Activated T-cell treated with anti-CD3 and anti-CD28 coated beads, Interleukin-2, amount 50 U/mL, for 24 hours (primary cell): ENCODE data around the gene PON1.

Experiments
- DNase-seq: peaks from one replicate; pipeline ENCODE4 v3.0.0-alpha.2; 2020
- H3K27ac Mint-ChIP-seq: 2 replicates; pipeline ENCODE4 v1.8.0; 2020; ENCODE audit warnings: mild to moderate bottlenecking, mixed read lengths
- H3K27me3 Mint-ChIP-seq: 2 replicates; pipeline ENCODE4 v1.8.0; 2020; ENCODE audit warnings: mixed read lengths
- H3K36me3 Mint-ChIP-seq: 2 replicates; pipeline ENCODE4 v1.8.0; 2020; ENCODE audit warnings: low read depth, mixed read lengths
- H3K4me1 Mint-ChIP-seq: 2 replicates; pipeline ENCODE4 v1.8.0; 2020; ENCODE audit warnings: low read depth, mixed read lengths
- H3K4me3 Mint-ChIP-seq: 2 replicates; pipeline ENCODE4 v1.8.0; 2020; ENCODE audit warnings: mild to moderate bottlenecking, moderate library complexity, mixed read lengths
- H3K9me3 Mint-ChIP-seq: 2 replicates; pipeline ENCODE4 v1.8.0; 2020; ENCODE audit warnings: mixed read lengths

The PON1 gene

DNA sequence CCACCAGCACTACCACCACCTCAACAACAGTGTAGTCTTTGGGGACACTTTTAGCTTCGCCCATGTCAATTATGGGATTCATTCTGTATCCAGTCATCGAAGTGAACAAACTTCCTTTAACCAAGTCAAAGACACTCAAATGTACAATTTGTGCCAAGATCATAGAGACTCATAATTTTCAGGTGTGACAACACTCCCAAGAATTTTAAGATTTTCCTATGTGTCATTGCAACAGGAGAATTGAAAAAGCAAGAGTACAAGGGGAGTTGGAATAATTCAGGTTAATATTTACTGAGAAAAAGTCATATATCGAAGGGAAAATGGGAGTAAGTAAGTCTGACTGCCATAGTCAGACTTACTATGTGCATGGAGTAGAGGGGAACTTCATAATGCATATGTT lies 26.2 kb downstream of the PON1 start:
- peaks cover 16% of the 10 kb centered on the region for H3K27me3 Mint-ChIP-seq
- no peaks in the 10 kb centered on the region for H3K9me3 Mint-ChIP-seq
- no peaks in the 10 kb centered on the region for H3K4me1 Mint-ChIP-seq
- no peaks in the 10 kb centered on the region for H3K36me3 Mint-ChIP-seq
- no peak overlapping the region for H3K4me3 Mint-ChIP-seq
- no peak overlapping the region for H3K27ac Mint-ChIP-seq
- DNase-seq, result no peak

DNA sequence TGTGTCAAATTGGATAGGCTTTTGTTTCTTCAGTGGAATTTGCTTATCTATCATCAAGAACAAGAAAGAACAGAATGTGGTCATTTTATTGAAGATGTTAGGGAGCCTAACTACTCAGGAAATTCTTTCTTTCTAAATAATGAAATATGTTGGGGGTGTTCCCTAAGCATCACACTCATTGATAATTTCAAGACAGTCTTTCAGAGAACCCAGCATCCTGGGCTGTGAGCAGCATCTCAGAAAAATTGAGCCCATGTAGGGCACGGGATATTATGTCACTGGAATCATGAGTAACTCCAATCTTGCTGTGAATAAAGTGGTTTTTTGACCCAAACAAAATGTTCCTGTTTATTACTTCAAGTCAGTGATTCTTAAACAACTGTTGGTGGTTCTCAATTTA lies 27.3 kb downstream of the PON1 start:
- H3K27ac Mint-ChIP-seq, result no peak overlapping the region

DNA sequence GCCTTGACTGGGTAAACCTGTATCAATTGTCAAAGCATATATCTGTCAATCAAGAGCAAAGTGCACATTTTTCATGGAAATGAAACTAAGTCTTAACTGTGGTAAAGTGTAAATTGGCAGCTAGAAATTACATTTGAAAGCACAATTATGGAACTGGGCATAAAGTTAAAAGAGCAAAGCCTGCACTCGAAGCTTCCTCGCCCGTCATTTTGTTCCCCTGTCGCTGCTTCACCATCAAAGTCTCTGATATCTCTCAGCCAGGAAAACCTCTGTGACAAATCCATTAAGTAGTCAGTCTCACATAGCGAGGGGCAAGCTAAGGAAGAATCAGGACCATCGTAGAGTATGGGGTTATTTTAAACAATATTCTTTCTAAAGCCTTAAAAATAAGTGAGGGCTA lies 27.9 kb downstream of the PON1 start:
- H3K4me1 Mint-ChIP-seq, result no peaks in the 10 kb centered on the region

More for the DNA sequence above, 27.3 kb downstream of the PON1 start:
- no peak for DNase-seq
- H3K36me3 Mint-ChIP-seq, result no peaks in the 10 kb centered on the region
- H3K4me1 Mint-ChIP-seq, result no peaks in the 10 kb centered on the region
- peaks cover 16% of the 10 kb centered on the region for H3K27me3 Mint-ChIP-seq
- no peaks in the 10 kb centered on the region for H3K9me3 Mint-ChIP-seq
- H3K4me3 Mint-ChIP-seq, result no peak overlapping the region

GRCh38 chr7:95295397-95295796 lies 28.9 kb downstream of the PON1 start:
- DNase-seq, result no peak
- H3K27ac Mint-ChIP-seq, result no peak overlapping the region
- peaks cover 12% of the 10 kb centered on the region for H3K27me3 Mint-ChIP-seq
- H3K9me3 Mint-ChIP-seq, result no peaks in the 10 kb centered on the region
- no peaks in the 10 kb centered on the region for H3K36me3 Mint-ChIP-seq
- H3K4me1 Mint-ChIP-seq, result no peaks in the 10 kb centered on the region
- H3K4me3 Mint-ChIP-seq, result no peak overlapping the region

More for the DNA sequence above, 27.9 kb downstream of the PON1 start:
- H3K27ac Mint-ChIP-seq, result no peak overlapping the region
- H3K27me3 Mint-ChIP-seq, result peaks cover 16% of the 10 kb centered on the region
- H3K4me3 Mint-ChIP-seq, result no peak overlapping the region
- no peaks in the 10 kb centered on the region for H3K36me3 Mint-ChIP-seq
- H3K9me3 Mint-ChIP-seq, result no peaks in the 10 kb centered on the region
- no peak for DNase-seq

GRCh38 chr7:95290166-95290830 lies 34.0 kb downstream of the PON1 start:
- Mint-ChIP-seq H3K27ac (no peak overlapping the region), H3K36me3 (no peaks in the 10 kb centered on the region), H3K4me3 (no peak overlapping the region), H3K27me3 (peaks cover 7% of the 10 kb centered on the region), H3K9me3 (no peaks in the 10 kb centered on the region), H3K4me1 (no peaks in the 10 kb centered on the region)
- DNase-seq, result no peak

DNA sequence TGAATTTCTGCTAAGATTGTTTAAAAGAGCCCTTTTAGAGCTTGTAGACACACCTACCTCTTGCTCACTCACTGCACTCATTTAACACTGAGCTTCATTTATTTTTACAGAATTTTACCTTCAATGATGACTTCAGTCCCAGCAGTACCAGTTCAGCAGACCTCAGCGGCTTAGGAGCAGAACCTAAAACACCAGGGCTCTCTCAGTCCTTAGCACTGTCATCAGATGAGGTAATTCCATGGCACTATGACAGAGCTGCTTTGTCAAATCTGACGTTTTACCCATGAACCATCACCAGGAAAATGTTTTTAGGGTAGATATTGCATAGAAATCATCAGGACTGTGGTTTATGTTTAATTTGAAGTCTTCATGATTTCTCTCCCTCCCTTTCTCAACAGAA lies 38.2 kb downstream of the PON1 start:
- no peaks in the 10 kb centered on the region for H3K36me3 Mint-ChIP-seq
- DNase-seq, result no peak
- H3K4me1 Mint-ChIP-seq, result no peaks in the 10 kb centered on the region
- H3K27ac Mint-ChIP-seq, result no peak overlapping the region
- H3K9me3 Mint-ChIP-seq, result no peaks in the 10 kb centered on the region
- no peak overlapping the region for H3K4me3 Mint-ChIP-seq
- peaks cover 7% of the 10 kb centered on the region for H3K27me3 Mint-ChIP-seq

DNA sequence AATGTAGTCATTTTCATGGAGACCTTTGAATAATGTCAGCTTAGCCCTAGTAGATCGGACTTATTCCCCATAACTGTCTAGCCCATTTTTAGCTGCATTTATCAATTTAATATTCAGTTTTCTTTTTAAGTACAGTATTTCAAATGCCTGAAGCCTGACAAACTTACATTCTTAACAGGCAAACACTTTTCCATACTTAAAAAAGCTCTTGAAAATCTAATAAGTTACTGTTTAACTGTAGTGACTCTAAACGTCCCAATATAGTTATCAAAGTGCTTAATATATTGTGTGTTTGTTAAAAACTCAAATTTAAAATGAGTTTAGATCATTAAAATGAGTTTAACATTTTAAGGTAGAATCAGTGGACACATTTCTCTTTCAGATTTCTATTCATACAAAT lies 44.9 kb downstream of the PON1 start:
- Mint-ChIP-seq H3K4me1 (no peaks in the 10 kb centered on the region), H3K27ac (no peak overlapping the region), H3K27me3 (peaks cover 7% of the 10 kb centered on the region), H3K9me3 (no peaks in the 10 kb centered on the region), H3K4me3 (no peak overlapping the region), H3K36me3 (no peaks in the 10 kb centered on the region)
- DNase-seq, result no peak

DNA sequence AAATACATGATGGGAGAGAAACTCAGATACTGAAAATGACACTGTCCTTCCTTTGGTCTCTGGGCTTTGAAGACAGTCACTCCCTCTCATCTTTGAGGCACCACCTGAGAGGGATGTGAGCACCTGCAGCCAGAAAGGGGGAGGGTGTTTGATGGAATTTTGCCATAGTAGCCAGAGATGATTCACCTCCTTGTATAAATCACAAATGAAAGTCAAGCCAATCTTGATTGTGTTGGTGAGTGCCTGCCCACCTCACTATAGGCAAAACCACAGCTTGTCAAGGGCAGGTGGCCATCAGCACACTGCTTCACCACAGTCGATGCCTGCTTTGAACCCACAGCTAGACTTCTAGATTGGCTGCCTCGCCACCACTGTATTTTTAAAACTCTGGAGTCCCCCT lies 48.2 kb downstream of the PON1 start:
- Mint-ChIP-seq H3K27ac (no peak overlapping the region), H3K4me3 (no peak overlapping the region), H3K36me3 (no peaks in the 10 kb centered on the region), H3K27me3 (peaks cover 8% of the 10 kb centered on the region), H3K4me1 (no peaks in the 10 kb centered on the region), H3K9me3 (no peaks in the 10 kb centered on the region)
- DNase-seq, result no peak

DNA sequence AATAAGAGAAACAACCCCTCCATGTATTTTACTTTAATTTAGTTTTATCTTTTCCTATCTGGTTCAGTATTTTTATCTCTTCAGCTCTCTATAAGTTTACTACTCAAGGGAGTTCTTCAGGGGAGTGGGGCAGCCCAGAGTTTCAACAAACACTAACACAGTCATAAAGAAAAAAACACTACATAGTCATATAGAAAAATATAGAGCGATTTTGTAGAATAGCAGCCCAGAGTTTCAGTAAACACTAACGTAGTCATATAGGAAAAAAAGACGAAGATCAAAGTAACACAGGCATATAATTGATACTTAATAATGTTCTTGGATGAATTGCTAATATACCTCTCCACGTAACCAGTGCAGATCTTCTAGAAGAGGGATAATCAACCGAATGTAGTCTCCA lies 54.7 kb downstream of the PON1 start:
- H3K9me3 Mint-ChIP-seq, result no peaks in the 10 kb centered on the region
- DNase-seq, result no peak
- H3K4me1 Mint-ChIP-seq, result no peaks in the 10 kb centered on the region
- H3K27ac Mint-ChIP-seq, result no peak overlapping the region
- no peaks in the 10 kb centered on the region for H3K36me3 Mint-ChIP-seq
- H3K27me3 Mint-ChIP-seq, result peaks cover 3% of the 10 kb centered on the region
- no peak overlapping the region for H3K4me3 Mint-ChIP-seq

GRCh38 chr7:95267754-95268153 lies 56.6 kb downstream of the PON1 start:
- Mint-ChIP-seq H3K4me1 (no peaks in the 10 kb centered on the region), H3K36me3 (no peaks in the 10 kb centered on the region), H3K9me3 (no peaks in the 10 kb centered on the region), H3K27ac (no peak overlapping the region), H3K4me3 (no peak overlapping the region), H3K27me3 (no peaks in the 10 kb centered on the region)
- DNase-seq, result no peak

DNA sequence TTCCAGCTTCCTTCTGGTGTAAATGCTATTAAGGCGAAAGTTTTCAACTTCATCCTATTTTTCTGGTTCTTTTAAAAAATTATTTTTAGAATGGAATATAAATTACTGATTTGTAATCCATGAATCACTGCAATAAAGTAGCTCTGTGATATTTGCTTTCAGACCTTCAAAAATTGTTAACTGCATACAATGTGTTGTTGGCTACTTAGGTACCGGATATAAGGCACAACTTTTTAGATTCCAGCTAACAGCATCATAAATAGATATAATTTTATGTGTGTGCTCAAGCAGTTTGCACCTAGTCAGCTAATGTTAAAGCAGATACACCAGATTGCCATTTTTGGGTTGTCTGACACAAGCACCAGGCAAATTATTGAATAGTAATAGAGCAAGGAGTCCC lies 58.7 kb downstream of the PON1 start:
- Mint-ChIP-seq H3K4me3 (no peak overlapping the region), H3K36me3 (no peaks in the 10 kb centered on the region), H3K27me3 (no peaks in the 10 kb centered on the region), H3K9me3 (no peaks in the 10 kb centered on the region), H3K27ac (no peak overlapping the region), H3K4me1 (no peaks in the 10 kb centered on the region)
- DNase-seq, result no peak

DNA sequence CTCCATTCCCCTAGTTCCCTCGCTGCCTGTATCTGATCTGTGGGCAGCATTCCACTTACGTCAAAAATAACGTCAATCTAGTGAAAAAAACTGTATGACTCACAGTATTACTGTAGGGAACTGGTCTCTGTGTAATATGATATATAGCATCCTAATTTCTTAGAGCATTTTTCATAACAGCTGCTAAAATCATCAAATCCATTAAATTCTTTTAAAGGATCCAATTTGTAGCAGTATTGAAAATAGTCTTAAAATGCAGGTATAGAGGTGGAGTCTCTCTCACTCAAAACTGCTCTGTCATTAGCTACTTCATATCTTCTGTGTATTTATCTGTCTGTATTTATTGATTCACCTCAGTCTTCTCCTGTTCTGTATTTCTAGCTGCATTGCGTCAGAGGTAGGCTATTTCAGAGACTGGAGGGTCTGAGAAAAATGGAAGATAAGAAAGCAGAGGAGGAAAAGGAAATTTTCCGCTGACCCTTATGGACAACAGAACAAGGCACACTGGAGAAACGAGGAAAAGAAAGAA lies 59.9 kb downstream of the PON1 start:
- Mint-ChIP-seq H3K36me3 (no peaks in the 10 kb centered on the region), H3K9me3 (no peaks in the 10 kb centered on the region), H3K4me1 (no peaks in the 10 kb centered on the region), H3K27ac (no peak overlapping the region), H3K27me3 (no peaks in the 10 kb centered on the region), H3K4me3 (no peak overlapping the region)
- no peak for DNase-seq

DNA sequence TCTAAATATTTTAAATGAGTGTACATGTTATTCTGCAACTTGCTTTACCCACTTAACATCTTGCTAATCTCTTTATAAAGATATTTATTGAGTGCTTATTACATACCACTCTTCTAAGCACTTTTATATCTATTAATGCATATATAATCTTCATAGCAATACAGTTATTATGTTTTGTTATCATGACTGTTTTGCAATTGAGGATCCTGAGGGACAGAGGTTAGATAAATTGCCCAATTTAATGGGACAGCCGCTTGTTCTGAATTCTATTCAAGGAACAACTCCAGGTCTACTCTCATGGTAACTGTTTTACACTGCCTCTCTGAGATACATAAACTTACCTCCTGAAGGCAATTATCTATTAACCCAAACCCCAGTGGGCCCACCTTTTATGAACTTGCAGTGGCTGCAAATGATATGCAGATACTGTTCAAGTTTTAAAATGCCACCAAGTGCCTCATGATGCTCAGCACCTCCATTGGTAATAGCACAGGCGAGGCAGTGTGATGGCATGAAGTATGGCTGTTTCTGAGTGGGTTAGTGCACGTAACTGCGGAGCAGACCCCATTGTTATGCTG lies 60.5 kb downstream of the PON1 start:
- Mint-ChIP-seq H3K4me3 (no peak overlapping the region), H3K27ac (no peak overlapping the region), H3K9me3 (no peaks in the 10 kb centered on the region), H3K27me3 (no peaks in the 10 kb centered on the region), H3K4me1 (no peaks in the 10 kb centered on the region), H3K36me3 (no peaks in the 10 kb centered on the region)
- DNase-seq, result no peak

DNA sequence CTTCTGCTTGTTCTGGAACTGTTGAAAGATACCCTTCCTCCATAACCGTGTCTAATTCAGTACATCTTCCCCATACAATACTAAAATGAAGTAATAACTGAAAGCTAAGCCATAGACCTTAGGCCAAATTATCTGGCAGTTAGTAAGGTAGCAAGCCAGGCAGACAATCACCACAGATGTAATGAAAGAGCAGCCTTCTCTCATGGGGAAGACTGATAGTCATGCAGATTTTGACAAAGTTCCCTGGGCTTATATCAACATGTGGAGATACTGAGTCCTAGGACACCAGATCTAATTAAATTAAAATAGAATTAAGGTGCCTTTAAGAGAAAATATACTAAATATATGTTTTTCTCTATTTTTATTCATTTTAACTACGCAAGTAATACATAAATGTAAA lies 61.5 kb downstream of the PON1 start:
- Mint-ChIP-seq H3K36me3 (no peaks in the 10 kb centered on the region), H3K9me3 (no peaks in the 10 kb centered on the region), H3K4me3 (no peak overlapping the region), H3K4me1 (no peaks in the 10 kb centered on the region), H3K27ac (no peak overlapping the region), H3K27me3 (no peaks in the 10 kb centered on the region)
- DNase-seq, result no peak

GRCh38 chr7:95261895-95262415 lies 62.4 kb downstream of the PON1 start:
- no peaks in the 10 kb centered on the region for H3K4me1 Mint-ChIP-seq
- H3K27ac Mint-ChIP-seq, result no peak overlapping the region
- no peaks in the 10 kb centered on the region for H3K27me3 Mint-ChIP-seq
- no peaks in the 10 kb centered on the region for H3K36me3 Mint-ChIP-seq
- H3K4me3 Mint-ChIP-seq, result no peak overlapping the region
- H3K9me3 Mint-ChIP-seq, result no peaks in the 10 kb centered on the region
- DNase-seq, result no peak
